T-helper 2 cell (primary cell): ENCODE data around the gene SNRNP25.
A peak's percentile ranks its signal among the peaks of the same experiment; 100 is the strongest.

Experiments
- DNase-seq, 5 experiments: peaks; one replicate each; pipeline versions ENCODE4 v3.0.0 to v3.0.0-alpha.2; 2012 to 2022

SNRNP25 gene

DNA sequence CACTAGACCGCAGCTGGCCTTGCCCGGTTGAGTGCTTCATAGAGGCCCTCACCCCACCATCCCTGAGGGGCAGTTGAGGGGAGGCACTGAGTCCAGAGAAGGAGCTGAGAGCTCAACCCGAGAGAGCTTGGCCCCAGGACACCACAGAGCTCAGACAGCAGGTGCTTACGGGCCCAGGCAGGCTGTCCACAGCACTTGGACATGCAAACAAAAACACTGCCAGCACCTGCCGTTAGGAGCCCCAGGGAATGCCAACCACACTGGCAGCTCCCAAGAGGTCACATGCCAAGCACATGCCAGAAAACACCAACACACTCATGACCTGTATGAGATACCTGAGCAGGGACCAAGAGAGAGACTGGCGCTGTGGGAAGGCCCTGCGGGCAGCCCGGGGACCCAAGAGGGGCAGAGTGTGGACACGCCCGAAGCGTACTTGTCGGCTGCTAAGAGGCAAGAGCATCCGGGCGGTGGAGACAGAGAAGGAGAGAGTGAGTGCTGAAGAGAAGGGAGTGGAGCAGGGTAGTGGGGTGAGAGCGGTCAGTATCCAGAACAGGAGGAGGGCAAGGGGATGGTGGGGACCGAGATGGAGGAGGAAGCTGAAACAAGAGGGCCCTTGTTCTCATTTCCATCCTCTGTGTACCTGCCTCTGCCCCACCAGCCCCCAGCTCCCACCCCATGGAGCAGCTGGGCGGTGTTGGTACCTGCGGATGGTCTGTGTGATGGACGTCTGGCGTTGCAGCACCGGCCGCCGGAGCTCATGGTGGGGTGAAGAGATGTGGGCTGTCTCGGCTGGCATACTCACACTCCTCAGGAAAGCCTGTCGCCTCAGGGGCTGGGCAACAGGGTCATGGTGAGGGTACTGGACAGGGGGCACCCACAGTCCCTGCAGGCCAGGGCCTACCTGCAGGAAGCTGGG is 10.6 kb downstream of the SNRNP25 start:
- DNase-seq, result no peak

DNA sequence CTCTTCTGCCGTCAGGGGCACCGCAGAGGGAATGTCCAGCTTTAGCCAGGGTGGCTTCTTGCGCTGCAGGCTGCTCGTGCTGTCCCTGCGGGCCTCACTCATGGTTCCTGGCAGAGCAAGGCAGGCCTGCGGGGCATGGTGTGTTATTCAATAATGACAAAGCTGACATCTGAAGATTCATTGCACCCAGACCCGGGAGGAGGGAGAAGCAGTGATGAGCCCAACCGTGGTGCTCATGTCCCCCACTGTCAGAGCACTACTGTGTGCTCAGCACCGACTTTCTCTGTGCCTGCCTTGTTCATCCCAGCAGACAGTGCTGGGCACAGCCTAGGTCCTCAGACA is 11.3 kb downstream of the SNRNP25 start:
- no peak for DNase-seq

DNA sequence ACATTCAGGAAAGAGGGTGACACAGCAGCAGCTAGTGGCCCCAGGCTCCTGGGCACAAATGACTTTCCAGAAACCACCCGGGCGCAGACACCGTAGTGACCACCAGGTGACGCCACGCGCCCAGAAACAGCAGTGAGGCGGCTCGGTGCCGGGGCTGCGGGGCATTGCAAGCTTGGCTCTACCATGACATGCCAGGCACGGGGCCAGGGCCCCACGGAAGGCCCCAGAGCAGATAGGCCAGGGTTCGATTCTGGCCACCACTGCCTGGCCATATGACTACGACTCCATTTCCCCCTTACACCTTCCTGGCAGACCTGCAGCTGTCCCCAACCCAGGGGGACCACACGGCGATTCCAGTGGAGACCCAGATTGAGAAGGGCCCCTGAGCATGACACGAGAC is 12.1 kb downstream of the SNRNP25 start:
- peak; percentile 60 to 79 (median 73) for DNase-seq

DNA sequence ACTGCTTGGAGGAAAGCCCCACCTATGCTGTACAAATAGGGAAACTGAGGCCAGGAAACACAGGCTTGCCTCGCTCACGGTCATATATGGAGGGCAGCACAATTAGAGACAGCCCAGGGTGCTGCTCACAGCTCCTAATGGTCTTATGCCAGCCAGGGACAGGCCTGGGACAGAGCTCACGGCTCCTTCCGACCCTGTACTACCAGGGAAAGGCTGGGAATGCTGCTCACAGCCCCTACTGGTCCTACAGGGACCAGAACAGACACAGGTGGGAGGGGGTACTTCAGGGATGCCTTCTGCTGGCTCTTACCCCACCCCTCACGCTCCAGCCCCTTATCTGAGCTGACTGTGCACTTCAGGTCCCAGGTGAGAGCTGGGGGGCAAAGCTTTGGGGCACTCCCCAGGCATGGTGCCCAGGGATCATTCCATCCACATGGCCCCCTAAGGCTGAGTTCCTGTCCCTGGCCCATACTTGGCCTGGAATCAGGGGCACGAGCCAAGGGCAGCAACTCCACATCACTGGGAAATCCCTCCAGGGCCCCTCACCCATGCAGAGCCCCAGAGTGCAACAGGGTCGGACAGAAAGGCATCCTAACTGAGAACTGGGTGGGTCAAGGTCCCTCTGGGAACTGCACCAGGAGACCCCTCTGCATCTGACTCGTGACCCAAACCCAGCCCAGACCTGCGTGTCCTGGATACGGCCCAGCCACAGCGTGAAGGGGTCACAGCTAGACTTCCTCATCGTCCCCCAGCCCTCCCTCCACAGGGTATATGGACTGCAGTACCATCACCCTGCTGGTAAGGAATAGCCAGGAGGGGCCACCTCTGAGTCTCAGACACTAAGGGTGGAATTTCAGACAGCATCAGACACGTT is 12.9 kb downstream of the SNRNP25 start:
- no peak for DNase-seq

- DNase-seq, result no peak
Observed at GRCh38 chr16:67183-67791, 13.7 kb downstream of the SNRNP25 start.

GRCh38 chr16:67884-68789 is 14.5 kb downstream of the SNRNP25 start:
- no peak for DNase-seq

GRCh38 chr16:69181-69580 is 15.6 kb downstream of the SNRNP25 start:
- no peak for DNase-seq

DNA sequence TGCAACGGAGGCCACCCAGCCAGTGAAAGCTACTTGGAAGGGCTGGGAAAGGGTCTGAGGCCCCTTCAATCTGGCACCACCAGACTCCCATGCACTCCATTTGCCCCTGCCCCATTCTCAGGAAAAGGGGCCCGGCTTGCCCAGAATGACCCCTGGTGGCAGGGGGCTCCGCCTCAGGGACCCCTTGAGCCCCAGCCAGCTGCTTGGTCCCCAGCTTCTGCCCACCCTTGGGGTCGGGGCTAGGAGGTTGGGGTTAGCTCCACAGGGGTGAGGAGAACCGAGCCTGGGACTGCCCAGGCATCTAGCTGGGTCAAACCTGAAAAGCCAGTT is 17.5 kb downstream of the SNRNP25 start:
- no peak for DNase-seq

GRCh38 chr16:71540-72401 is 18.1 kb downstream of the SNRNP25 start:
- DNase-seq, result no peak

DNA sequence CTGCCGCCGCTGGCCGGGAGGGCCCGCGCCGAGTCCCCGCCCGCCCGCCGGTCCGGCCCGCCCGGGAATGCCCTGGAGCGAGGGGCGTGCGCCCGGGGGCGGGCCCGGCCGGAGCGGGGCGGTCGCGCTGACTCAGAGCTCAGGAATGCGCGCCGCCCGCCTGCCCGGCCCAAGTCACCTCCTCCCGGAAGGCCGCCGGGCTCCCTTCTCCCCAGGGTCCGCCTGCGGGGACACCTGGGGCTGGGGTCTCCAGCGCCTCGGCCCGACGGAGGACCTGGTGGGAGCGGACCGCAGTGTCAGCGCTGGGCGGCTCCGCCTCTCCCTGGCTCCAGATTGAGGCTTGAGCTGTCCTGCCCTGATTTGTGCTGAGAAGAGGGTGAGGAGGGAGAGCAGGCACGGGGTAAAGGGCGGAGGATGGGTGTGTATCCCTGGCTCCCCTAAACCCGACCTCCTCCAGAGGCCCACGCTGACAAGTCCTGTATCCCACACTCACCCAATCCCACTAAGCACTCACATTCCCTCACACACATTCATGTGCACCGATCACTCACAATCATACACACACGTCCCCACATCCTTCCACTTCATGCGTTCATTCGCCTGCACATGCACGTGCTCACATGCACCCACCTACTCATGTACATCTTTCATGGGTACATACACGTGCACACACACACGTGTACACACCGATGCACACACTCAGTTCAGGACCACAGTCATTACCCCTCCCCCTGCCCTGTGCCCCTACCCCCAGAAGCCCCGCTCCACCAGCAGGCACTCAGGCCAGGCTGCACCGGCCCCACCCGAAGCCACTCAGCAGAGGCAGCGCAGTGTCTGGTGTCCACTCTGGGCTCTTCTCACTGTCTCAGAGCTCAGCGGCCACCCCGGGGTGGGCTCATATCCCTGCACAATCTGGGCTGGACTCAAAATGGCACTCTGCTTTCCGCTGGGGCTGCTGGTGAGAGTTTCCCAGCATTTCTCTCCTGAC is 19.2 kb downstream of the SNRNP25 start, which contains the start of gene RHBDF1:
RHBDF1 (minus strand) TSS at position 71 of the 988 bp plus-strand sequence. CDS start 7,616 bp downstream, outside the sequence.
- DNase-seq, result no peak

GRCh38 chr16:74051-74746 is 20.6 kb downstream of the SNRNP25 start:
- no peak for DNase-seq

- DNase-seq, result no peak
Observed at GRCh38 chr16:74747-75334, 21.2 kb downstream of the SNRNP25 start.

DNA sequence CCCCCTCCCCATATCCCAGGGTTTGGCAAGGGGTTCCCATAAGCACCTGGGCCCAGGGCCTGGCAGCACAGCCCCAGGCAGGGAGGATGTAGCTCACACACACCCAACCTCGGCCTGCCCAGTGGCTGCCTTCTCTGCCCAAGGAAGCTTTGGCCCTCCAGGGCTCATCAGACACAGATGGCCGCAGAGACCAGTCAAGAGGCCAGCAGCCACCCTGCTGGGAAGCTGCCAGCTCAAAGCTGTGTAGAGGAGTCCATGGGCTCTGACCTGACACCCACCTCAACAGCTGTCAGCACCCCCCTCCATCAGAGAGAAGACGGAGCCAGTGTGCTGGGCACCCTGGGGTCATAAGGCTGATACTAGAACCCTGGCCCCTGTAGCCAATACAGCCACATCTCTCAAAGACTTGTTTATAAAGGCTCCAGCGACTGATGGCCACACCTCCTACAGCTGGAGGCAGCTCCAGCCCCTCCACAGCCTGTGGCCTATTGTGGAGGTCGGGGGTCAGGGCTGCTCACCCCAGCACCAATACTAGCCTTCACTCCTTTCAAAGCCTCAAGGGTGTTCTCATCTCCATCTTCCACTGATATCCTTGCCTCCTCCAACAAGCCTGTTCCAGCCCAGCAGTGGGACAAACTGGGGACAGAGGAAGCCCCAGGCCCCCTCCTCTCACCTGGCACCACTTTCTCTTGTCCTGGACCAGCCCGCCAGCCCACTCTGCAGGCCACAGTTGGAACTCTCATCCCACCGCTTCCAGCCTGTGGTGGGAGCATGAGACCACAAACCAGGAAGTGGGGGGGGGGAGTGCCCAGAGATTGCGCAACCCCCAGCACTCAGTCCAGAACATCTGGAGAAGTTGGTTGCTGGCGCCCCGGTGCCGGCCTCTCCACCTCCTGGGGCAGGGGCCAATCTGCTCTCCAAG is 22.2 kb downstream of the SNRNP25 start:
- peak in 1 of 5 experiments; percentile 20 for DNase-seq

GRCh38 chr16:76535-77272 is 23.1 kb downstream of the SNRNP25 start:
- DNase-seq, result no peak

DNA sequence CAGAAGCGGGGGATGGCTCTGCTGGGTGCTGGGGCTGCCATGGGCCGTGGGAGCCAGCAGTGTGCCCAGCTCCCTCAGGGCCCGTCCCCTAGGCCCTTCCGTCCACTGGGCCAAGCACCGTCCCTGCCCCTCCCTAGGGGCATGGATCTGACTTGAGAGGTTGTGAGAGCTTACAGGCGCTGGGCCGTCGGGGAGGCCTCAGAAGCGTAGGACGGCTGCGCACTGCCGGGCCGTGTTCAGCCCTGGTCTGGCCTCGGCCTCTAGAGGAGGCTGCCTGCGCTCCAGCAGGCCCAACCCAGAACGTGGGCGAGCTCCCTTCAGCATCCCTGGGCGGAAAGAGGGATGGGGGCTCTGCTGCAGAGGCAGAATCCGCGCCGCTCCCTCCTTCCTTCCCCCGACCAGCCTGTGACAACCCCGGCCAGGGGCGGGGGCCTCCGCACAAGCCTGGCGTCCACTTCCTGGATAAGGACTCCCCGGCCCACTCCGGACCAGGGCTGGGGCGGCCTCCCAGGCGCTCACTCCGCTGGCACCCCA is 23.7 kb downstream of the SNRNP25 start:
- DNase-seq, result peak in 2 of 5 experiments; percentile 18 to 48

GRCh38 chr16:77807-78443 is 24.3 kb downstream of the SNRNP25 start, which contains the start of gene MPG:
MPG (plus strand) TSS chr16:78225; CDS start chr16:78310, 85 bp downstream.
- DNase-seq, result peak; percentile 68 to 83 (median 71)
